ENCODE results near the gene ATP2A2. TPM values are rescaled to one million over a fixed set of nuclear protein-coding genes. Genes with fewer than 3 reads are reported as not detected.

ATP2A2 gene
- total and polyA plus RNA-seq, 2 experiments from 2014 or later: 47.2 to 225 TPM

GRCh38 chr12:110353211-110353965, 72.3 kb downstream of the ATP2A2 start:
- ATAC-seq: no peak
- H3K4me3 Mint-ChIP-seq: no peak overlapping the region

More at GRCh38 chr12:110353211-110353965, 72.3 kb downstream of the ATP2A2 start:
- Histone ChIP-seq H3F3A (replicated peaks; ENCODE audit: low read depth) (peaks cover 27% of the 10 kb centered on the region), H2AFZ (no peak overlapping the region), H3K9me2 (ENCODE audit: insufficient read depth) (no peaks in the 10 kb centered on the region), H3K4me3 (no peak overlapping the region), H3K27me3 (ENCODE audit: insufficient read depth) (no peaks in the 10 kb centered on the region), H3K79me2 (replicated peaks; ENCODE audit: insufficient read depth) (no peaks in the 10 kb centered on the region), H3K4me2 (no peak overlapping the region), H4K20me1 (replicated peaks; ENCODE audit: insufficient read depth) (peaks cover 12% of the 10 kb centered on the region; the same call in 1 of the 2 replicates), H3K27ac (ENCODE audit: low read depth) (0 out of 2 replicates have a peak overlapping the region, but pooled peaks have one; percentile 12), H3K36me3 (ENCODE audit: insufficient read depth) (no peaks in the 10 kb centered on the region; the same call in 1 of the 2 replicates), H3K4me1 (ENCODE audit: insufficient read depth) (no peaks in the 10 kb centered on the region; the same call in 1 of the 2 replicates)
- H3K27ac Mint-ChIP-seq: no peak overlapping the region; the same call in 1 of the 2 replicates
- no peaks in the 10 kb centered on the region for H3K4me1 Mint-ChIP-seq
- peaks cover 23% of the 10 kb centered on the region for H3K36me3 Mint-ChIP-seq (ENCODE audit: low read depth)
- TF ChIP-seq JUNB (IDR thresholded peaks at IDR 0.05; ENCODE audit: unreplicated experiment) (no peak), STAT1 (IDR thresholded peaks at IDR 0.05; ENCODE audit: unreplicated experiment) (no peak), EZH2phosphoT487 (IDR thresholded peaks at IDR 0.05; ENCODE audit: unreplicated experiment) (no peak), ZNF114 (CRISPR knock-in tag; IDR thresholded peaks at IDR 0.05) (no peak), NANOG (IDR thresholded peaks at IDR 0.05; ENCODE audit: borderline replicate concordance) (no peak), EZH2 (IDR thresholded peaks at IDR 0.05; ENCODE audit: low read depth, unreplicated experiment) (no peak), POLR2AphosphoS5 (IDR thresholded peaks at IDR 0.05; ENCODE audit: low read depth) (no peak), ZNF331 (CRISPR knock-in tag; IDR thresholded peaks at IDR 0.05; ENCODE audit: low read depth) (no peak), CREB1 (CRISPR knock-in tag; IDR thresholded peaks at IDR 0.05; ENCODE audit: low read depth) (no peak)
- TF ChIP-seq, protein P1, sequence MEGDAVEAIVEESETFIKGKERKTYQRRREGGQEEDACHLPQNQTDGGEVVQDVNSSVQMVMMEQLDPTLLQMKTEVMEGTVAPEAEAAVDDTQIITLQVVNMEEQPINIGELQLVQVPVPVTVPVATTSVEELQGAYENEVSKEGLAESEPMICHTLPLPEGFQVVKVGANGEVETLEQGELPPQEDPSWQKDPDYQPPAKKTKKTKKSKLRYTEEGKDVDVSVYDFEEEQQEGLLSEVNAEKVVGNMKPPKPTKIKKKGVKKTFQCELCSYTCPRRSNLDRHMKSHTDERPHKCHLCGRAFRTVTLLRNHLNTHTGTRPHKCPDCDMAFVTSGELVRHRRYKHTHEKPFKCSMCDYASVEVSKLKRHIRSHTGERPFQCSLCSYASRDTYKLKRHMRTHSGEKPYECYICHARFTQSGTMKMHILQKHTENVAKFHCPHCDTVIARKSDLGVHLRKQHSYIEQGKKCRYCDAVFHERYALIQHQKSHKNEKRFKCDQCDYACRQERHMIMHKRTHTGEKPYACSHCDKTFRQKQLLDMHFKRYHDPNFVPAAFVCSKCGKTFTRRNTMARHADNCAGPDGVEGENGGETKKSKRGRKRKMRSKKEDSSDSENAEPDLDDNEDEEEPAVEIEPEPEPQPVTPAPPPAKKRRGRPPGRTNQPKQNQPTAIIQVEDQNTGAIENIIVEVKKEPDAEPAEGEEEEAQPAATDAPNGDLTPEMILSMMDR (conservative IDR thresholded peaks at IDR 0.05; ENCODE audit: low read depth in 2 of 2): no peak
- TF ChIP-seq, protein P2, sequence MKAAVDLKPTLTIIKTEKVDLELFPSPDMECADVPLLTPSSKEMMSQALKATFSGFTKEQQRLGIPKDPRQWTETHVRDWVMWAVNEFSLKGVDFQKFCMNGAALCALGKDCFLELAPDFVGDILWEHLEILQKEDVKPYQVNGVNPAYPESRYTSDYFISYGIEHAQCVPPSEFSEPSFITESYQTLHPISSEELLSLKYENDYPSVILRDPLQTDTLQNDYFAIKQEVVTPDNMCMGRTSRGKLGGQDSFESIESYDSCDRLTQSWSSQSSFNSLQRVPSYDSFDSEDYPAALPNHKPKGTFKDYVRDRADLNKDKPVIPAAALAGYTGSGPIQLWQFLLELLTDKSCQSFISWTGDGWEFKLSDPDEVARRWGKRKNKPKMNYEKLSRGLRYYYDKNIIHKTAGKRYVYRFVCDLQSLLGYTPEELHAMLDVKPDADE (IDR thresholded peaks at IDR 0.05): no peak
- TF ChIP-seq, protein P3, sequence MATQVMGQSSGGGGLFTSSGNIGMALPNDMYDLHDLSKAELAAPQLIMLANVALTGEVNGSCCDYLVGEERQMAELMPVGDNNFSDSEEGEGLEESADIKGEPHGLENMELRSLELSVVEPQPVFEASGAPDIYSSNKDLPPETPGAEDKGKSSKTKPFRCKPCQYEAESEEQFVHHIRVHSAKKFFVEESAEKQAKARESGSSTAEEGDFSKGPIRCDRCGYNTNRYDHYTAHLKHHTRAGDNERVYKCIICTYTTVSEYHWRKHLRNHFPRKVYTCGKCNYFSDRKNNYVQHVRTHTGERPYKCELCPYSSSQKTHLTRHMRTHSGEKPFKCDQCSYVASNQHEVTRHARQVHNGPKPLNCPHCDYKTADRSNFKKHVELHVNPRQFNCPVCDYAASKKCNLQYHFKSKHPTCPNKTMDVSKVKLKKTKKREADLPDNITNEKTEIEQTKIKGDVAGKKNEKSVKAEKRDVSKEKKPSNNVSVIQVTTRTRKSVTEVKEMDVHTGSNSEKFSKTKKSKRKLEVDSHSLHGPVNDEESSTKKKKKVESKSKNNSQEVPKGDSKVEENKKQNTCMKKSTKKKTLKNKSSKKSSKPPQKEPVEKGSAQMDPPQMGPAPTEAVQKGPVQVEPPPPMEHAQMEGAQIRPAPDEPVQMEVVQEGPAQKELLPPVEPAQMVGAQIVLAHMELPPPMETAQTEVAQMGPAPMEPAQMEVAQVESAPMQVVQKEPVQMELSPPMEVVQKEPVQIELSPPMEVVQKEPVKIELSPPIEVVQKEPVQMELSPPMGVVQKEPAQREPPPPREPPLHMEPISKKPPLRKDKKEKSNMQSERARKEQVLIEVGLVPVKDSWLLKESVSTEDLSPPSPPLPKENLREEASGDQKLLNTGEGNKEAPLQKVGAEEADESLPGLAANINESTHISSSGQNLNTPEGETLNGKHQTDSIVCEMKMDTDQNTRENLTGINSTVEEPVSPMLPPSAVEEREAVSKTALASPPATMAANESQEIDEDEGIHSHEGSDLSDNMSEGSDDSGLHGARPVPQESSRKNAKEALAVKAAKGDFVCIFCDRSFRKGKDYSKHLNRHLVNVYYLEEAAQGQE (IDR thresholded peaks at IDR 0.05; ENCODE audit: unreplicated experiment): no peak
- TF ChIP-seq, protein P4, sequence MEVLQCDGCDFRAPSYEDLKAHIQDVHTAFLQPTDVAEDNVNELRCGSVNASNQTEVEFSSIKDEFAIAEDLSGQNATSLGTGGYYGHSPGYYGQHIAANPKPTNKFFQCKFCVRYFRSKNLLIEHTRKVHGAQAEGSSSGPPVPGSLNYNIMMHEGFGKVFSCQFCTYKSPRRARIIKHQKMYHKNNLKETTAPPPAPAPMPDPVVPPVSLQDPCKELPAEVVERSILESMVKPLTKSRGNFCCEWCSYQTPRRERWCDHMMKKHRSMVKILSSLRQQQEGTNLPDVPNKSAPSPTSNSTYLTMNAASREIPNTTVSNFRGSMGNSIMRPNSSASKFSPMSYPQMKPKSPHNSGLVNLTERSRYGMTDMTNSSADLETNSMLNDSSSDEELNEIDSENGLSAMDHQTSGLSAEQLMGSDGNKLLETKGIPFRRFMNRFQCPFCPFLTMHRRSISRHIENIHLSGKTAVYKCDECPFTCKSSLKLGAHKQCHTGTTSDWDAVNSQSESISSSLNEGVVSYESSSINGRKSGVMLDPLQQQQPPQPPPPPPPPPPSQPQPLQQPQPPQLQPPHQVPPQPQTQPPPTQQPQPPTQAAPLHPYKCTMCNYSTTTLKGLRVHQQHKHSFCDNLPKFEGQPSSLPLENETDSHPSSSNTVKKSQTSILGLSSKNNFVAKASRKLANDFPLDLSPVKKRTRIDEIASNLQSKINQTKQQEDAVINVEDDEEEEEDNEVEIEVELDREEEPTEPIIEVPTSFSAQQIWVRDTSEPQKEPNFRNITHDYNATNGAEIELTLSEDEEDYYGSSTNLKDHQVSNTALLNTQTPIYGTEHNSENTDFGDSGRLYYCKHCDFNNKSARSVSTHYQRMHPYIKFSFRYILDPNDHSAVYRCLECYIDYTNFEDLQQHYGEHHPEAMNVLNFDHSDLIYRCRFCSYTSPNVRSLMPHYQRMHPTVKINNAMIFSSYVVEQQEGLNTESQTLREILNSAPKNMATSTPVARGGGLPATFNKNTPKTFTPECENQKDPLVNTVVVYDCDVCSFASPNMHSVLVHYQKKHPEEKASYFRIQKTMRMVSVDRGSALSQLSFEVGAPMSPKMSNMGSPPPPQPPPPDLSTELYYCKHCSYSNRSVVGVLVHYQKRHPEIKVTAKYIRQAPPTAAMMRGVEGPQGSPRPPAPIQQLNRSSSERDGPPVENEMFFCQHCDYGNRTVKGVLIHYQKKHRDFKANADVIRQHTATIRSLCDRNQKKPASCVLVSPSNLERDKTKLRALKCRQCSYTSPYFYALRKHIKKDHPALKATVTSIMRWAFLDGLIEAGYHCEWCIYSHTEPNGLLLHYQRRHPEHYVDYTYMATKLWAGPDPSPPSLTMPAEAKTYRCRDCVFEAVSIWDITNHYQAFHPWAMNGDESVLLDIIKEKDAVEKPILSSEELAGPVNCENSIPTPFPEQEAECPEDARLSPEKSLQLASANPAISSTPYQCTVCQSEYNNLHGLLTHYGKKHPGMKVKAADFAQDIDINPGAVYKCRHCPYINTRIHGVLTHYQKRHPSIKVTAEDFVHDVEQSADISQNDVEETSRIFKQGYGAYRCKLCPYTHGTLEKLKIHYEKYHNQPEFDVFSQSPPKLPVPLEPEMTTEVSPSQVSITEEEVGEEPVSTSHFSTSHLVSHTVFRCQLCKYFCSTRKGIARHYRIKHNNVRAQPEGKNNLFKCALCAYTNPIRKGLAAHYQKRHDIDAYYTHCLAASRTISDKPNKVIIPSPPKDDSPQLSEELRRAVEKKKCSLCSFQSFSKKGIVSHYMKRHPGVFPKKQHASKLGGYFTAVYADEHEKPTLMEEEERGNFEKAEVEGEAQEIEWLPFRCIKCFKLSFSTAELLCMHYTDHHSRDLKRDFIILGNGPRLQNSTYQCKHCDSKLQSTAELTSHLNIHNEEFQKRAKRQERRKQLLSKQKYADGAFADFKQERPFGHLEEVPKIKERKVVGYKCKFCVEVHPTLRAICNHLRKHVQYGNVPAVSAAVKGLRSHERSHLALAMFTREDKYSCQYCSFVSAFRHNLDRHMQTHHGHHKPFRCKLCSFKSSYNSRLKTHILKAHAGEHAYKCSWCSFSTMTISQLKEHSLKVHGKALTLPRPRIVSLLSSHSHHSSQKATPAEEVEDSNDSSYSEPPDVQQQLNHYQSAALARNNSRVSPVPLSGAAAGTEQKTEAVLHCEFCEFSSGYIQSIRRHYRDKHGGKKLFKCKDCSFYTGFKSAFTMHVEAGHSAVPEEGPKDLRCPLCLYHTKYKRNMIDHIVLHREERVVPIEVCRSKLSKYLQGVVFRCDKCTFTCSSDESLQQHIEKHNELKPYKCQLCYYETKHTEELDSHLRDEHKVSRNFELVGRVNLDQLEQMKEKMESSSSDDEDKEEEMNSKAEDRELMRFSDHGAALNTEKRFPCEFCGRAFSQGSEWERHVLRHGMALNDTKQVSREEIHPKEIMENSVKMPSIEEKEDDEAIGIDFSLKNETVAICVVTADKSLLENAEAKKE (CRISPR knock-in tag; IDR thresholded peaks at IDR 0.05): no peak
- no peaks in the 10 kb centered on the region for H3K9me3 Mint-ChIP-seq
- no peak for DNase-seq (ENCODE audit: low spot score)
- H3K27me3 Mint-ChIP-seq (ENCODE audit: insufficient read depth, low read depth, poor library complexity): peaks cover 17% of the 10 kb centered on the region
